DND-41 (cell line): ENCODE measurements around the gene SYNGR1.

Experiments used
- EZH2 ChIP-seq: IDR thresholded peaks from 3 replicates; pipeline ENCODE4 v1.6.1; 2012; ENCODE audit warnings: borderline replicate concordance, low read depth, mild to moderate bottlenecking, moderate library complexity, low read length, inconsistent platforms; ENCODE audit not compliant: severe bottlenecking
- TF ChIP-seq, protein P1 (sequence below): IDR thresholded peaks from 2 replicates; pipeline ENCODE4 v1.5.1; 2012; ENCODE audit warnings: borderline replicate concordance, low read length, moderate library complexity, mild to moderate bottlenecking; ENCODE audit not compliant: poor library complexity, severe bottlenecking; ENCODE audit errors: extremely low read depth

GRCh38 chr22:39405346-39406085, 55.7 kb downstream of the SYNGR1 start:
- TF ChIP-seq, protein P1, sequence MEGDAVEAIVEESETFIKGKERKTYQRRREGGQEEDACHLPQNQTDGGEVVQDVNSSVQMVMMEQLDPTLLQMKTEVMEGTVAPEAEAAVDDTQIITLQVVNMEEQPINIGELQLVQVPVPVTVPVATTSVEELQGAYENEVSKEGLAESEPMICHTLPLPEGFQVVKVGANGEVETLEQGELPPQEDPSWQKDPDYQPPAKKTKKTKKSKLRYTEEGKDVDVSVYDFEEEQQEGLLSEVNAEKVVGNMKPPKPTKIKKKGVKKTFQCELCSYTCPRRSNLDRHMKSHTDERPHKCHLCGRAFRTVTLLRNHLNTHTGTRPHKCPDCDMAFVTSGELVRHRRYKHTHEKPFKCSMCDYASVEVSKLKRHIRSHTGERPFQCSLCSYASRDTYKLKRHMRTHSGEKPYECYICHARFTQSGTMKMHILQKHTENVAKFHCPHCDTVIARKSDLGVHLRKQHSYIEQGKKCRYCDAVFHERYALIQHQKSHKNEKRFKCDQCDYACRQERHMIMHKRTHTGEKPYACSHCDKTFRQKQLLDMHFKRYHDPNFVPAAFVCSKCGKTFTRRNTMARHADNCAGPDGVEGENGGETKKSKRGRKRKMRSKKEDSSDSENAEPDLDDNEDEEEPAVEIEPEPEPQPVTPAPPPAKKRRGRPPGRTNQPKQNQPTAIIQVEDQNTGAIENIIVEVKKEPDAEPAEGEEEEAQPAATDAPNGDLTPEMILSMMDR = no peak
- no peak for TF ChIP-seq EZH2
